H1 (cell line): Measurements from ENCODE around the gene CLEC7A. TPM values are rescaled to one million over a fixed set of nuclear protein-coding genes. Genes with fewer than 3 reads are reported as not detected.

Experiments
- CTCF ChIA-PET: fragments of 300-600 bp; sonication (Branson Sonifier 250); formaldehyde crosslinking; loops from one replicate; lab custom pipeline; 2021; ENCODE audit not compliant: partially characterized antibody; lab: Charles Lee
- POLR2A ChIA-PET: fragments of 300-600 bp; sonication (Branson Sonifier 250); formaldehyde crosslinking; loops from one replicate; lab custom pipeline; 2021; ENCODE audit warnings: inconsistent platforms; ENCODE audit not compliant: partially characterized antibody; lab: Charles Lee
- DNase-seq, 2 experiments: peaks; one replicate each; pipeline versions ENCODE4 v3.0.0 to v3.0.0-alpha.2; 2010 to 2022; ENCODE audit warnings: low spot score in 2 of 2, low read depth in 1 of 2, mixed read lengths in 1 of 2
- FAIRE-seq: peaks from 2 replicates; lab custom pipeline; 2011; peaks lifted over from hg19 to GRCh38; lab: Jason Lieb, UNC
- H2AFZ ChIP-seq: 2 replicates; pipeline ENCODE4 v1.8.1; 2012; ENCODE audit warnings: low read length, inconsistent platforms
- H2AK5ac ChIP-seq: 2 replicates; pipeline ENCODE4 v1.6.1; 2013; ENCODE audit warnings: low read depth, low read length
- H2BK120ac ChIP-seq: replicated peaks from 2 replicates; pipeline ENCODE3; 2013; ENCODE audit warnings: low read depth, low read length, inconsistent platforms
- H2BK12ac ChIP-seq: 2 replicates; pipeline ENCODE4 v1.6.1; 2013; ENCODE audit warnings: low read depth, low read length
- H2BK15ac ChIP-seq: 2 replicates; pipeline ENCODE4 v1.6.1; 2013; ENCODE audit warnings: low read length
- H2BK20ac ChIP-seq: 2 replicates; pipeline ENCODE4 v1.6.1; 2013; ENCODE audit warnings: low read length
- H2BK5ac ChIP-seq: 2 replicates; pipeline ENCODE4 v1.6.1; 2013; ENCODE audit warnings: low read depth, low read length
- H3K14ac ChIP-seq: 2 replicates; pipeline ENCODE4 v1.6.1; 2013; ENCODE audit warnings: inconsistent platforms; ENCODE audit not compliant: insufficient read length
- H3K18ac ChIP-seq: 2 replicates; pipeline ENCODE4 v1.6.1; 2013; ENCODE audit warnings: low read length; ENCODE audit errors: extremely low read depth
- H3K23ac ChIP-seq: 2 replicates; pipeline ENCODE4 v1.6.1; 2013; ENCODE audit warnings: inconsistent platforms; ENCODE audit not compliant: insufficient read length
- H3K23me2 ChIP-seq: 2 replicates; pipeline ENCODE4 v1.6.1; 2013; ENCODE audit warnings: low read depth, low read length
- H3K27ac ChIP-seq: 2 replicates; pipeline ENCODE4 v1.6.1; 2011; ENCODE audit warnings: low read depth, low read length, inconsistent platforms
- H3K27me3 ChIP-seq, 4 experiments: replicated peaks in 1 of 4; 1 replicate in 1 of 4; 2 replicates in 3 of 4; pipeline versions ENCODE4 v1.6.1 to v1.8.1; 2011 to 2013; ENCODE audit warnings: low read length in 3 of 4, mild to moderate bottlenecking in 3 of 4, inconsistent platforms in 2 of 4, mixed read lengths in 2 of 4, moderate library complexity in 1 of 4; ENCODE audit not compliant: control insufficient read depth in 3 of 4, insufficient read depth in 3 of 4; ENCODE audit errors: extremely low read depth in 1 of 4
- H3K36me3 ChIP-seq, 4 experiments: 2 replicates each; pipeline versions ENCODE4 v1.6.1 to v1.8.1; 2011 to 2013; ENCODE audit warnings: mild to moderate bottlenecking in 4 of 4, low read length in 3 of 4, moderate library complexity in 2 of 4, control low read depth in 1 of 4, inconsistent platforms in 1 of 4; ENCODE audit not compliant: insufficient read depth in 4 of 4, control insufficient read depth in 2 of 4
- H3K4ac ChIP-seq: replicated peaks from 2 replicates; pipeline ENCODE3; 2013; ENCODE audit warnings: low read length, low read depth, mixed read lengths, inconsistent platforms; ENCODE audit not compliant: insufficient read length
- H3K4me1 ChIP-seq, 4 experiments: replicated peaks in 1 of 4; 1 replicate in 1 of 4; 2 replicates in 3 of 4; pipeline versions ENCODE4 v1.6.1 to v1.8.1; 2011 to 2013; ENCODE audit warnings: low read length in 3 of 4, inconsistent platforms in 2 of 4, mixed read lengths in 1 of 4; ENCODE audit not compliant: insufficient read depth in 4 of 4, control insufficient read depth in 3 of 4
- H3K4me2 ChIP-seq, 2 experiments: 2 replicates each; pipeline versions ENCODE4 v1.6.1 to v1.8.1; 2011 to 2013; ENCODE audit warnings: low read depth in 2 of 2, low read length in 2 of 2, control low read depth in 1 of 2, inconsistent platforms in 1 of 2, mild to moderate bottlenecking in 1 of 2; ENCODE audit not compliant: insufficient read depth in 1 of 2
- H3K4me3 ChIP-seq, 4 experiments: fragments of 200-600, 300-600 bp in 1 of 4; sonication (generic), shearing (Covaris generic), sonication (Bioruptor Twin) in 1 of 4; 2 replicates each; pipeline versions ENCODE4 v1.5.1 to v1.8.1; 2011 to 2016; ENCODE audit warnings: low read length in 4 of 4, low read depth in 3 of 4, control low read depth in 2 of 4, inconsistent platforms in 2 of 4, mild to moderate bottlenecking in 2 of 4, mixed read lengths in 1 of 4, moderate library complexity in 1 of 4; ENCODE audit not compliant: insufficient read depth in 2 of 4; ENCODE audit errors: extremely low read depth in 1 of 4
- H3K56ac ChIP-seq: replicated peaks from 2 replicates; pipeline ENCODE3; 2013; ENCODE audit warnings: low read depth, mild to moderate bottlenecking, mixed read lengths, low read length, inconsistent platforms; ENCODE audit not compliant: insufficient read length
- H3K79me1 ChIP-seq: 2 replicates; pipeline ENCODE4 v1.6.1; 2013; ENCODE audit warnings: low read depth, low read length, control low read depth
- H3K79me2 ChIP-seq, 2 experiments: 2 replicates each; pipeline versions ENCODE4 v1.6.1 to v1.8.1; 2012 to 2013; ENCODE audit warnings: low read length in 2 of 2, mild to moderate bottlenecking in 2 of 2, inconsistent platforms in 1 of 2; ENCODE audit not compliant: insufficient read depth in 2 of 2, control insufficient read depth in 1 of 2
- H3K9ac ChIP-seq, 4 experiments: replicated peaks in 1 of 4; 1 replicate in 1 of 4; 2 replicates in 3 of 4; pipeline versions ENCODE4 v1.6.1 to v1.8.1; 2011 to 2013; ENCODE audit warnings: low read depth in 3 of 4, low read length in 3 of 4, control low read depth in 2 of 4, mild to moderate bottlenecking in 2 of 4, moderate library complexity in 2 of 4, inconsistent platforms in 1 of 4; ENCODE audit errors: extremely low read depth in 1 of 4
- H3K9me3 ChIP-seq, 2 experiments: 2 replicates each; pipeline versions ENCODE4 v1.6.1 to v1.8.1; 2012 to 2013; ENCODE audit warnings: mild to moderate bottlenecking in 2 of 2, moderate library complexity in 2 of 2, control low read depth in 1 of 2, inconsistent platforms in 1 of 2, low read depth in 1 of 2, low read length in 1 of 2, mixed read lengths in 1 of 2; ENCODE audit not compliant: insufficient read depth in 2 of 2
- H4K20me1 ChIP-seq, 2 experiments: replicated peaks in 1 of 2; 2 replicates each; pipeline versions ENCODE3 to v1.8.1; 2011 to 2013; ENCODE audit warnings: inconsistent platforms in 2 of 2, low read length in 2 of 2, mild to moderate bottlenecking in 1 of 2; ENCODE audit not compliant: insufficient read depth in 2 of 2, control insufficient read depth in 1 of 2
- H4K5ac ChIP-seq: 2 replicates; pipeline ENCODE4 v1.6.1; 2013; ENCODE audit warnings: low read length, low read depth, mixed read lengths, inconsistent platforms; ENCODE audit not compliant: insufficient read length
- H4K8ac ChIP-seq: 2 replicates; pipeline ENCODE4 v1.8.0; 2013; ENCODE audit warnings: mild to moderate bottlenecking, moderate library complexity, low read length, inconsistent platforms; ENCODE audit not compliant: insufficient read depth; ENCODE audit errors: extremely low read depth
- H4K91ac ChIP-seq: replicated peaks from 2 replicates; pipeline ENCODE3; 2013; ENCODE audit warnings: low read length, mixed read lengths, inconsistent platforms; ENCODE audit not compliant: insufficient read length
- SIRT6 ChIP-seq: IDR thresholded peaks from one replicate; pipeline ENCODE4 v1.7.1; 2012; ENCODE audit warnings: low read length, inconsistent platforms
- WGBS, 2 experiments: shearing (Covaris generic) in 1 of 2; methylation state at CpG; one replicate each; pipeline versions ENCODE4 v1.1.6 to v1.1.7; 2013 to 2015; ENCODE audit warnings: low lambda C conversion rate in 2 of 2, mixed read lengths in 2 of 2, inconsistent platforms in 1 of 2, low coverage in 1 of 2, missing lambda C conversion rate in 1 of 2; ENCODE audit not compliant: insufficient replicate concordance in 2 of 2, insufficient coverage in 1 of 2, insufficient read length in 1 of 2; ENCODE audit errors: extremely low coverage in 1 of 2, missing lambda C conversion rate in 1 of 2; 5-methylcytosine and 5-hydroxymethylcytosine counted together
- polyA plus RNA-seq, 7 experiments: library from polyadenylated mRNA; depleted of rRNA in 3 of 7; stranded (reverse) in 5 of 7; unstranded in 2 of 7; fragments of >200 nt in 5 of 7; fragments of 200-250 nt in 2 of 7; gene quantifications; 1 replicate in 5 of 7; 2 replicates in 1 of 7; 4 replicates in 1 of 7; pipeline versions ENCODE4 v1.2.1 to v1.2.3, GENCODE V29; 2011 to 2013; ENCODE audit warnings: missing spikeins in 2 of 7, mixed read lengths in 2 of 7
- total RNA-seq: library from RNA; stranded (reverse); fragmentation: NEBNext Ultra II Directional; extraction: Animal tissue kit (Norgen Biotek cat#: 25700); gene quantifications from 2 replicates; pipeline ENCODE4 v1.2.1, GENCODE V29; 2021

Gene CLEC7A
- total and polyA plus RNA-seq, 2 of the 8 experiments (the other 6 are each of a cell fraction or from before 2014, with no cell fraction given): 0.09 to 0.15 TPM

GRCh38 chr12:10170216-10170615 is 40.2 kb upstream of the CLEC7A start:
- Histone ChIP-seq H3K23me2 (no peaks in the 10 kb centered on the region), H2BK5ac (no peak overlapping the region), H2BK15ac (no peak overlapping the region), H2AK5ac (no peak overlapping the region), H4K91ac (no peak overlapping the region), H3K9ac (no peak overlapping the region), H2BK20ac (no peak overlapping the region), H4K8ac (no peak overlapping the region), H3K4me1 (no peaks in the 10 kb centered on the region), H2BK12ac (no peak overlapping the region), H4K5ac (no peak overlapping the region), H3K4ac (no peak overlapping the region), H2BK120ac (no peak overlapping the region), H3K79me1 (no peaks in the 10 kb centered on the region), H3K27ac (no peak overlapping the region), H3K4me3 (no peak overlapping the region), H3K18ac (no peak overlapping the region), H4K20me1 (no peaks in the 10 kb centered on the region), H2AFZ (no peak overlapping the region), H3K27me3 (no peaks in the 10 kb centered on the region), H3K79me2 (no peaks in the 10 kb centered on the region), H3K56ac (no peak overlapping the region), H3K36me3 (no peaks in the 10 kb centered on the region), H3K4me2 (no peak overlapping the region), H3K14ac (no peak overlapping the region), H3K23ac (no peak overlapping the region), H3K9me3 (no peaks in the 10 kb centered on the region)
- FAIRE-seq (no peak), DNase-seq (no peak)
- TF ChIP-seq SIRT6: no peak
- 86% methylated on average over 4 of the region's 5 CpGs; no CpG with 5 or more reads in 1 of the 2 experiments for WGBS, 2 experiments
- POLR2A ChIA-PET: no interaction called here
- CTCF ChIA-PET: interaction anchor here (0.7 to 1.4 kb wide), 5 partner anchors 9 to 993 kb away, joined by 3 to 6 read pairs (median 4); no protein-coding TSS in a partner anchor
